ENCODE measurements around the gene GAB3.

GRCh38 chrX:154737136-154737535 lies 13.7 kb downstream of the GAB3 start:
- TF ChIP-seq, protein P1, sequence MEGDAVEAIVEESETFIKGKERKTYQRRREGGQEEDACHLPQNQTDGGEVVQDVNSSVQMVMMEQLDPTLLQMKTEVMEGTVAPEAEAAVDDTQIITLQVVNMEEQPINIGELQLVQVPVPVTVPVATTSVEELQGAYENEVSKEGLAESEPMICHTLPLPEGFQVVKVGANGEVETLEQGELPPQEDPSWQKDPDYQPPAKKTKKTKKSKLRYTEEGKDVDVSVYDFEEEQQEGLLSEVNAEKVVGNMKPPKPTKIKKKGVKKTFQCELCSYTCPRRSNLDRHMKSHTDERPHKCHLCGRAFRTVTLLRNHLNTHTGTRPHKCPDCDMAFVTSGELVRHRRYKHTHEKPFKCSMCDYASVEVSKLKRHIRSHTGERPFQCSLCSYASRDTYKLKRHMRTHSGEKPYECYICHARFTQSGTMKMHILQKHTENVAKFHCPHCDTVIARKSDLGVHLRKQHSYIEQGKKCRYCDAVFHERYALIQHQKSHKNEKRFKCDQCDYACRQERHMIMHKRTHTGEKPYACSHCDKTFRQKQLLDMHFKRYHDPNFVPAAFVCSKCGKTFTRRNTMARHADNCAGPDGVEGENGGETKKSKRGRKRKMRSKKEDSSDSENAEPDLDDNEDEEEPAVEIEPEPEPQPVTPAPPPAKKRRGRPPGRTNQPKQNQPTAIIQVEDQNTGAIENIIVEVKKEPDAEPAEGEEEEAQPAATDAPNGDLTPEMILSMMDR (IDR thresholded peaks at IDR 0.05; ENCODE audit: low read depth, low read length), result no peak
- TF ChIP-seq EZH2phosphoT487 (IDR thresholded peaks at IDR 0.05; ENCODE audit: low read depth), result no peak

All from OCI-LY3 (cell line).